ENCODE data around the gene CT45A5.
A peak's percentile ranks its signal among the peaks of the same experiment; 100 is the strongest.
"Not testable (repeated sequence)": the region's sequence is repeated elsewhere in the genome, so short reads cannot be mapped to it uniquely, and the experiment has no call there.

CT45A5 gene, protein sequence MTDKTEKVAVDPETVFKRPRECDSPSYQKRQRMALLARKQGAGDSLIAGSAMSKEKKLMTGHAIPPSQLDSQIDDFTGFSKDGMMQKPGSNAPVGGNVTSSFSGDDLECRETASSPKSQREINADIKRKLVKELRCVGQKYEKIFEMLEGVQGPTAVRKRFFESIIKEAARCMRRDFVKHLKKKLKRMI

DNA sequence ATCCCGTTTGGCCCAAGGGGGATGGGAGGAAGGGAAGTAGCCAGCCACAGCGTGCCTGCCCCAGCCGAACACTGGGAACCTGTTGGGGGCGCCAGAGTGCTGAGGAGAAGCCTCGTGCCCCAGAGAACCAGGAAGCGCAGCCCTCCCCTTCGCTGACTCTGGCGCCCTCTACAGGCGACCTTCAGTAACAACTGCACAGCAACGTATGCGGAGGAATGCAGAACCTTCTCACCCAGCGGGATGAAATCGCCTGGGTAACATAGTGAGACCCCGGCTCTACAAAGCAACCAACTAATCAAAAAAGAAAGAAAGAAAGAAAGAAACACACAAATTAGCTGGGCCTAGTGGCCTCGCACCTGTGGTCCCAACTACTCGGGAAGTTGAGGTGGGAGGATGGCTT is at the start of gene CT45A5:
Gene CT45A5, minus strand, starts transcription at position 101 of the 400 bp plus-strand sequence. CDS start 3,774 bp downstream, outside the sequence.
- not testable (repeated sequence) for DNase-seq

DNA sequence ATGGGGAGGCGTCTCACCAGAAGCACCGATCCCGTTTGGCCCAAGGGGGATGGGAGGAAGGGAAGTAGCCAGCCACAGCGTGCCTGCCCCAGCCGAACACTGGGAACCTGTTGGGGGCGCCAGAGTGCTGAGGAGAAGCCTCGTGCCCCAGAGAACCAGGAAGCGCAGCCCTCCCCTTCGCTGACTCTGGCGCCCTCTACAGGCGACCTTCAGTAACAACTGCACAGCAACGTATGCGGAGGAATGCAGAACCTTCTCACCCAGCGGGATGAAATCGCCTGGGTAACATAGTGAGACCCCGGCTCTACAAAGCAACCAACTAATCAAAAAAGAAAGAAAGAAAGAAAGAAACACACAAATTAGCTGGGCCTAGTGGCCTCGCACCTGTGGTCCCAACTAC is 34.6 kb upstream of the CT45A5 start, which contains the start of gene CT45A2:
Gene CT45A2, minus strand, starts transcription at position 101 of the 400 bp plus-strand sequence. CDS start 3,747 bp downstream, outside the sequence.
- not testable (repeated sequence) for DNase-seq

DNA sequence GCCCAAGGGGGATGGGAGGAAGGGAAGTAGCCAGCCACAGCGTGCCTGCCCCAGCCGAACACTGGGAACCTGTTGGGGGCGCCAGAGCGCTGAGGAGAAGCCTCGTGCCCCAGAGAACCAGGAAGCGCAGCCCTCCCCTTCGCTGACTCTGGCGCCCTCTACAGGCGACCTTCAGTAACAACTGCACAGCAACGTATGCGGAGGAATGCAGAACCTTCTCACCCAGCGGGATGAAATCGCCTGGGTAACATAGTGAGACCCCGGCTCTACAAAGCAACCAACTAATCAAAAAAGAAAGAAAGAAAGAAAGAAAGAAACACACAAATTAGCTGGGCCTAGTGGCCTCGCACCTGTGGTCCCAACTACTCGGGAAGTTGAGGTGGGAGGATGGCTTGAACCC is 17.4 kb upstream of the CT45A5 start, which contains the start of gene CT45A6:
Gene CT45A6, minus strand, starts transcription at position 101 of the 400 bp plus-strand sequence. CDS start 3,794 bp downstream, outside the sequence.
- not testable (repeated sequence) for DNase-seq

DNA sequence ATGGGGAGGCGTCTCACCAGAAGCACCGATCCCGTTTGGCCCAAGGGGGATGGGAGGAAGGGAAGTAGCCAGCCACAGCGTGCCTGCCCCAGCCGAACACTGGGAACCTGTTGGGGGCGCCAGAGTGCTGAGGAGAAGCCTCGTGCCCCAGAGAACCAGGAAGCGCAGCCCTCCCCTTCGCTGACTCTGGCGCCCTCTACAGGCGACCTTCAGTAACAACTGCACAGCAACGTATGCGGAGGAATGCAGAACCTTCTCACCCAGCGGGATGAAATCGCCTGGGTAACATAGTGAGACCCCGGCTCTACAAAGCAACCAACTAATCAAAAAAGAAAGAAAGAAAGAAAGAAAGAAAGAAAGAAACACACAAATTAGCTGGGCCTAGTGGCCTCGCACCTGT is 17.2 kb downstream of the CT45A5 start, which contains the start of gene CT45A3:
Gene CT45A3, minus strand, starts transcription at position 101 of the 400 bp plus-strand sequence. CDS start 3,747 bp downstream, outside the sequence.
- not testable (repeated sequence) for DNase-seq

DNA sequence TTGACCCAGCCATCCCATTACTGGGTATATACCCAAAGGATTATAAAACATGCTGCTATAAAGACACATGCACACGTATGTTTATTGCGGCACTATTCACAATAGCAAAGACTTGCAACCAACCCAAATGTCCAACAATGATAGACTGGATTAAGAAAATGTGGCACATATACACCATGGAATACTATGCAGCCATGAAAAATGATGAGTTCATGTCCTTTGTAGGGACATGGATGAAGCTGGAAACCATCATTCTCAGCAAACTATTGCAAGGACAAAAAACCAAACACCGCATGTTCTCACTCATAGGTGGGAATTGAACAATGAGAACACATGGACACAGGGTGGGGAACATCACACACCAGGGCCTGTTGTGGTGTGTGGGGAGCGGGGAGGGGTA is 40.6 kb downstream of the CT45A5 start:
- DNase-seq: not testable (repeated sequence)

DNA sequence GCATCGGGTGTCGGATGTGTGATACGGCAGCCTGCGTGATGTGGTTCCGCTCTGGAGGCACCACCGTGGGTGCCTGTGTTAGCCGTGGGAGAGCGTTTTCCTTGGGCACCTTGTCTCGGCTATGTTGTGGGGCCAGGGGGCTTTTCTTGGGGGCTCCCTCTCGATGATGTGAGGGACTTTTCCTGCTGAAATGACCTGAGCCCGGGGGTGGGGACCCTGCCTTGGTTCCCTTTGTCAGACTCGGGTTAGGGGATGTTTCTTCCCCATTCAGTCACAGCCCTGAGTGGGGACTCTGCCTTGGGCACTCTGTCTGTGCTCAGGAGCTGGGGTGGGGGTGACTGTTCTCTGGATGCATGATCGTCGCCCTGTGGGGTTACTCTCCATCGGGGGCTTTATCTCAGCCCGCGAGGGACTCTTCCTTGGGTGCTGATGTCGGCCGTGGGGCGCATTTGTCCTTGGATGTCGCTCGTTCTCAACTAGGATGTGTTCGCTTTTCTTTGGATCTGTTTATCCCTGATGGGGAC is 44.0 kb downstream of the CT45A5 start:
- DNase-seq: no peak

DNA sequence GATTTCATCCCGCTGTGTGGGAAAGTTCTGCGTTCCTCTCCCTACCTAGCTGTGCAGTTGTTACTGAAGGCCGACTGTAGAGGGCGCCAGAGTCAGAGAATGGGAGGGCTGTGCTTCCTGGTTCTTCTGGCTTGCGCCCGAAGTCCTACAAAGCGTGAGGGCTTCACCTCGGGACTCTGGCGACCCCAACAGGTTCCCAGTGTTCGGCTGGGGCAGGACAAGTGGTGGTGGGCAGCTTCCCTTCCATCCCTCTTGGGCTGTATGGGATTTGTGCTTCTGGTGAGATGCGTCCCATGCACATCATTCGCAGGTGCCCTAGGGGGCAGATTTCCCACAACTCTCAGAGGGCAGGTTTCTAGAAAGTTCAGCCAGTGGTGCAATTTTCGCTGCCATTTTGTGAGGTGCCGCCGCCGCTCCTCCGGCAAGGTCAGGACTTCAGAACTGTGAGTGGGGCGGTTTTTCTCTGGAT is 44.6 kb downstream of the CT45A5 start:
- DNase-seq: peak; percentile 29

DNA sequence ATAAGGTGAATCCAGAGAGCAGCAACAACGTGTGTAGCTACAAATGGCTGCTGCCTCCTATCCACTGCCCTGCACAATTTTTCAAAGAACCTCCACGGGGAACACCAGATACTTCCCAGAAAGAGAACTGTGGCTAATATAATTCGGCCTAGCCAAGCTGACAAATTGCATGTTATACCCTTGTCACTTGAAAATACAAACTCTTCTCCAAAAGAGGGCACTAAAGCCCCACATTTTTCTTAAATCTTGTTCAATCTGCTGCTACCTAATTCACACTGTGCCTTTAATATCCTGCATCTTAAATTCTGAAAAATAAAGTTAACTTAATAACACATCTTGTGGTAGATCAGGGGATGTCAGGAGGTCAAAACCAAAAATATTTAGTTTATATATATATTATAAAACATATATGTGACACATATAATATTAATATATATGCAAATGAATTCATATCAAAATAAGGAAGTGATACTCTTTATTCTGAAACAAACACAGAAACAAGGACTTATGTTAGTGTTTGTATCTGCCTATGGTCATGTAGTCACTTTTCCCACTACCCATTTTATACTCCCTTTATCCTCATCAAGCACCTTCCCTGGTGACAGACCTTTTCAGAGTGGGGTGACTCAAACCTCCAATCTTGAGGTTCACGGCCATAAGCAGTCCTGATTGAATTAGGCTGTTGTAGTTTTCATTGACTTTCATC is 47.8 kb downstream of the CT45A5 start:
- DNase-seq: peak; percentile 18

DNA sequence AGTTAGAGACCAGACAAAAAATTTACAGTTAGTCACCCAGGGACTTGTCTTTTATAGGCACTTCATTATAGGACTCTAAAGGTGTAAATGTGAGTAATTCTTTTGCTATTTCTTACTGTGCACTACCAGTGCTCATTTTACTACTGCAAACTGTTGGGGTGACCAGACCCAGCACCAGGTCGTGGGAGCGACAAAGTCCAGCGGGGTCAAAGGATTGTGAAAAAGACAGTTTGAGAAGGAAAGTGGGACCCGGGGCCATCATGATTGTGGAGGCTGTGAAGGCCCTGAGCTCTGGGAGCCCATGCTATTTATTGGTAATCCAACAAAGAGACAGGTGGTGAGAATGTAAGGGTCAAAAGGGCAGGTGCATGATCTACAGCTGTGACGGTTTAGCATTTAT is 50.6 kb downstream of the CT45A5 start:
- not testable (repeated sequence) for DNase-seq

Data from eye (tissue), 1 donor.